ACC112 (cell line): ENCODE results near the gene SMPD2.

Experiments used
- H2AFZ ChIP-seq: fragments of 200-600 bp; sonication (generic); one replicate; pipeline ENCODE4 v1.6.0; 2017; ENCODE audit warnings: antibody characterized with exemption, low read length; ENCODE audit not compliant: unreplicated experiment
- H3K27ac ChIP-seq: fragments of 200-600 bp; sonication (generic); 2 replicates; pipeline ENCODE4 v1.5.1; 2014; ENCODE audit warnings: low read depth, mild to moderate bottlenecking, antibody characterized with exemption, low read length, moderate library complexity
- H3K27me3 ChIP-seq: fragments of 200-600 bp; sonication (generic); 2 replicates; pipeline ENCODE4 v1.6.1; 2014; ENCODE audit warnings: mild to moderate bottlenecking, antibody characterized with exemption, low read length, moderate library complexity, mixed read lengths; ENCODE audit not compliant: insufficient read depth
- H3K36me3 ChIP-seq: fragments of 200-600 bp; sonication (generic); 2 replicates; pipeline ENCODE4 v1.6.1; 2016; ENCODE audit warnings: mild to moderate bottlenecking, antibody characterized with exemption, low read length, moderate library complexity, mixed read lengths; ENCODE audit not compliant: insufficient read depth
- H3K4me1 ChIP-seq: fragments of 200-600 bp; sonication (generic); one replicate; pipeline ENCODE4 v1.6.1; 2016; ENCODE audit warnings: low read length, mixed read lengths; ENCODE audit not compliant: insufficient read depth, unreplicated experiment, control insufficient read depth
- H3K4me3 ChIP-seq: fragments of 200-600 bp; sonication (generic); 2 replicates; pipeline ENCODE4 v1.5.1; 2014; ENCODE audit warnings: mild to moderate bottlenecking, low read depth, low read length
- H3K79me2 ChIP-seq: fragments of 200-600 bp; sonication (generic); one replicate; pipeline ENCODE4 v1.6.0; 2016; ENCODE audit warnings: low read length; ENCODE audit not compliant: control insufficient read depth, unreplicated experiment, insufficient read depth

The SMPD2 gene

GRCh38 chr6:109485266-109485935, 44.9 kb downstream of the SMPD2 start:
- H2AFZ ChIP-seq: no peak overlapping the region
- H3K27me3 ChIP-seq: no peaks in the 10 kb centered on the region
- peaks cover 19% of the 10 kb centered on the region for H3K79me2 ChIP-seq
- peaks cover 18% of the 10 kb centered on the region for H3K4me1 ChIP-seq
- H3K27ac ChIP-seq: no peak overlapping the region
- peaks cover 14% of the 10 kb centered on the region for H3K36me3 ChIP-seq
- H3K4me3 ChIP-seq: no peak overlapping the region

- Histone ChIP-seq H3K79me2 (peaks cover 13% of the 10 kb centered on the region), H3K27ac (no peak overlapping the region), H3K4me3 (no peak overlapping the region), H2AFZ (no peak overlapping the region), H3K4me1 (peaks cover 12% of the 10 kb centered on the region), H3K27me3 (no peaks in the 10 kb centered on the region), H3K36me3 (peaks cover 8% of the 10 kb centered on the region; the same call in 1 of the 2 replicates)
These were observed 45.5 kb downstream of the SMPD2 start for GRCh38 chr6:109486068-109486467.

- Histone ChIP-seq H3K36me3 (no peaks in the 10 kb centered on the region), H3K79me2 (no peaks in the 10 kb centered on the region), H3K4me1 (no peaks in the 10 kb centered on the region), H2AFZ (no peak overlapping the region), H3K4me3 (no peak overlapping the region), H3K27ac (no peak overlapping the region), H3K27me3 (no peaks in the 10 kb centered on the region)
These were observed 47.5 kb downstream of the SMPD2 start for GRCh38 chr6:109488001-109488400.

GRCh38 chr6:109490713-109491112, 50.2 kb downstream of the SMPD2 start:
- Histone ChIP-seq H3K36me3 (no peaks in the 10 kb centered on the region), H3K4me3 (no peak overlapping the region), H3K27me3 (no peaks in the 10 kb centered on the region), H3K27ac (no peak overlapping the region), H3K79me2 (no peaks in the 10 kb centered on the region), H2AFZ (no peak overlapping the region), H3K4me1 (no peaks in the 10 kb centered on the region)

- H3K79me2 ChIP-seq: no peaks in the 10 kb centered on the region
- no peaks in the 10 kb centered on the region for H3K36me3 ChIP-seq
- H3K4me3 ChIP-seq: no peak overlapping the region
- H3K27ac ChIP-seq: no peak overlapping the region
- H3K27me3 ChIP-seq: no peaks in the 10 kb centered on the region
- H2AFZ ChIP-seq: no peak overlapping the region
- no peaks in the 10 kb centered on the region for H3K4me1 ChIP-seq
These were observed 50.8 kb downstream of the SMPD2 start for GRCh38 chr6:109491207-109491938.
